Epithelial cell of esophagus (primary cell): ENCODE data around the gene CDKAL1.

Source experiments
- DNase-seq: peaks from one replicate; pipeline ENCODE4 v3.0.0; 2010; ENCODE audit warnings: low read depth
- H3K4me3 ChIP-seq: 2 replicates; pipeline ENCODE4 v1.5.1; 2011; ENCODE audit warnings: mild to moderate bottlenecking, low read length, control low read depth
- CTCF ChIP-seq: IDR thresholded peaks from 2 replicates; pipeline ENCODE4 v1.5.1; 2011; ENCODE audit warnings: low read depth, mild to moderate bottlenecking, low read length, control low read depth, inconsistent platforms; ENCODE audit not compliant: insufficient read depth; ENCODE audit errors: missing control alignments

Gene CDKAL1

GRCh38 chr6:20996099-20996498 is 461.8 kb downstream of the CDKAL1 start:
- no peak for TF ChIP-seq CTCF

GRCh38 chr6:20997143-20997769 is 463.0 kb downstream of the CDKAL1 start:
- no peak for TF ChIP-seq CTCF

More at GRCh38 chr6:20996099-20996498, 461.8 kb downstream of the CDKAL1 start:
- no peak overlapping the region for H3K4me3 ChIP-seq
- no peak for DNase-seq

GRCh38 chr6:20997770-20998147 is 463.5 kb downstream of the CDKAL1 start:
- no peak for TF ChIP-seq CTCF
- H3K4me3 ChIP-seq: no peak overlapping the region
- DNase-seq: no peak

More at GRCh38 chr6:20997143-20997769, 463.0 kb downstream of the CDKAL1 start:
- H3K4me3 ChIP-seq: no peak overlapping the region
- no peak for DNase-seq

GRCh38 chr6:20998748-20999448 is 464.6 kb downstream of the CDKAL1 start:
- DNase-seq: no peak
- TF ChIP-seq CTCF: no peak
- H3K4me3 ChIP-seq: no peak overlapping the region

GRCh38 chr6:21000331-21000801 is 466.1 kb downstream of the CDKAL1 start:
- no peak for TF ChIP-seq CTCF
- DNase-seq: no peak

GRCh38 chr6:21001736-21002135 is 467.5 kb downstream of the CDKAL1 start:
- TF ChIP-seq CTCF: no peak
- H3K4me3 ChIP-seq: no peak overlapping the region
- DNase-seq: peak; percentile 43

More at GRCh38 chr6:21000331-21000801, 466.1 kb downstream of the CDKAL1 start:
- H3K4me3 ChIP-seq: no peak overlapping the region
